Testis (tissue), 2 donors: ENCODE data around the gene ANK2.

ENCODE experiments used
- POLR2A ChIP-seq: fragments of 450-650 bp; IDR thresholded peaks from one replicate; pipeline ENCODE4 v1.6.1; 2017; ENCODE audit warnings: antibody characterized with exemption, mild to moderate bottlenecking, moderate library complexity
- TF ChIP-seq, protein P1 (sequence below), 3 experiments: fragments of 450-650 bp in 2 of 3; fragments of 200-600 bp in 1 of 3; sonication (generic) in 1 of 3; IDR thresholded peaks; one replicate each; pipeline ENCODE4 v1.5.1; 2016 to 2019; ENCODE audit warnings: antibody characterized with exemption in 3 of 3, mild to moderate bottlenecking in 2 of 3, moderate library complexity in 1 of 3

DNA sequence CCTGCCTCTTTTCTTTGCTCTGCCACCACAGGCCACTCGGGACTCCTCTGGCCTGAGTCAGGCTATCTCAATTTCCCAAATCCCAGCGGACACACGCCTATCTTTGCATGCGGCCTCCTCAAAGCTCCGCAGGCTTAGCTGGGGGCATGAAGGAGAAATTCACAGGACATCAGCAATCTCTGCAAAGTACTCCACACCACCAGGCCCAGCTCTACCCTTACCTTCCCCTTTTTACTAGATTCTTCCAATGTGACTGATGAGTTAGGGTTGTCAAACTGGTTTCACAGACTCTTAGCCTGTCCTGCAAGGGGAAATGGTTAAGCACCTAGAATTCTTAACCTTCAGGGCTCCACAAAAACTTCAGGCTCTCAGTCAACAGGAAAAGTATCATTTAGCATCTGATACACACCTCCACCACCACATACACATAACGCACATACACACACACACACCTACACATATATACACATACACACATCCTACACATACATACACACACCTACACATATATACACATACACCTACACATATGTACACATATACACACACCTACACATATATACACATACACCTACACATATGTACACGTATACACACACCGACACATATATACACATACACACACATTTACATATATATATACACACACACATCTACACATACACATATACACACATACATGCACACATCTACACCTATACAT lies 349.1 kb downstream of the ANK2 start:
- TF ChIP-seq, protein P1, sequence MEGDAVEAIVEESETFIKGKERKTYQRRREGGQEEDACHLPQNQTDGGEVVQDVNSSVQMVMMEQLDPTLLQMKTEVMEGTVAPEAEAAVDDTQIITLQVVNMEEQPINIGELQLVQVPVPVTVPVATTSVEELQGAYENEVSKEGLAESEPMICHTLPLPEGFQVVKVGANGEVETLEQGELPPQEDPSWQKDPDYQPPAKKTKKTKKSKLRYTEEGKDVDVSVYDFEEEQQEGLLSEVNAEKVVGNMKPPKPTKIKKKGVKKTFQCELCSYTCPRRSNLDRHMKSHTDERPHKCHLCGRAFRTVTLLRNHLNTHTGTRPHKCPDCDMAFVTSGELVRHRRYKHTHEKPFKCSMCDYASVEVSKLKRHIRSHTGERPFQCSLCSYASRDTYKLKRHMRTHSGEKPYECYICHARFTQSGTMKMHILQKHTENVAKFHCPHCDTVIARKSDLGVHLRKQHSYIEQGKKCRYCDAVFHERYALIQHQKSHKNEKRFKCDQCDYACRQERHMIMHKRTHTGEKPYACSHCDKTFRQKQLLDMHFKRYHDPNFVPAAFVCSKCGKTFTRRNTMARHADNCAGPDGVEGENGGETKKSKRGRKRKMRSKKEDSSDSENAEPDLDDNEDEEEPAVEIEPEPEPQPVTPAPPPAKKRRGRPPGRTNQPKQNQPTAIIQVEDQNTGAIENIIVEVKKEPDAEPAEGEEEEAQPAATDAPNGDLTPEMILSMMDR (IDR thresholded peaks at IDR 0.05) = no peak
- no peak for TF ChIP-seq POLR2A
